ENCODE measurements around the gene CUL9. TPM values are rescaled to one million over a fixed set of nuclear protein-coding genes. Genes with fewer than 3 reads are reported as not detected.
A peak's percentile ranks its signal among the peaks of the same experiment; 100 is the strongest.

CUL9 gene
- total RNA-seq, 1 donor: 34.4 TPM

- Histone ChIP-seq H3K4me3 (ENCODE audit: insufficient read depth, low read length) (no peak overlapping the region), H3K27ac (ENCODE audit: low read depth, low read length) (no peak overlapping the region), H3K4me1 (ENCODE audit: insufficient read depth, low read length) (no peaks in the 10 kb centered on the region), H4K20me1 (ENCODE audit: insufficient read depth, low read length) (no peaks in the 10 kb centered on the region), H3K79me2 (ENCODE audit: insufficient read depth, low read length) (no peaks in the 10 kb centered on the region), H3K9me3 (ENCODE audit: low read depth, low read length) (no peaks in the 10 kb centered on the region), H2AFZ (ENCODE audit: low read length) (no peak overlapping the region), H3K36me3 (ENCODE audit: insufficient read depth, low read length) (no peaks in the 10 kb centered on the region), H3K4me2 (ENCODE audit: insufficient read depth, low read length) (no peak overlapping the region), H3K27me3 (ENCODE audit: insufficient read depth, low read length) (peaks cover 74% of the 10 kb centered on the region)
- no peak for TF ChIP-seq CTCF (IDR thresholded peaks at IDR 0.05; ENCODE audit: extremely low read depth, low read depth, low read length)
- peak; percentile 44 for DNase-seq (ENCODE audit: insufficient read length, low spot score, missing footprints)
These were observed 59.0 kb downstream of the CUL9 start for GRCh38 chr6:43240950-43241349.

GRCh38 chr6:43241446-43241845 lies 59.5 kb downstream of the CUL9 start:
- Histone ChIP-seq H3K9me3 (ENCODE audit: low read depth, low read length) (no peaks in the 10 kb centered on the region), H4K20me1 (ENCODE audit: insufficient read depth, low read length) (no peaks in the 10 kb centered on the region), H3K27me3 (ENCODE audit: insufficient read depth, low read length) (peaks cover 75% of the 10 kb centered on the region), H3K4me3 (ENCODE audit: insufficient read depth, low read length) (no peak overlapping the region), H3K4me2 (ENCODE audit: insufficient read depth, low read length) (no peak overlapping the region), H3K36me3 (ENCODE audit: insufficient read depth, low read length) (no peaks in the 10 kb centered on the region), H3K79me2 (ENCODE audit: insufficient read depth, low read length) (no peaks in the 10 kb centered on the region), H3K27ac (ENCODE audit: low read depth, low read length) (no peak overlapping the region), H3K4me1 (ENCODE audit: insufficient read depth, low read length) (no peaks in the 10 kb centered on the region), H2AFZ (ENCODE audit: low read length) (no peak overlapping the region)
- no peak for DNase-seq (ENCODE audit: insufficient read length, low spot score, missing footprints)
- TF ChIP-seq CTCF (IDR thresholded peaks at IDR 0.05; ENCODE audit: extremely low read depth, low read depth, low read length): no peak

GRCh38 chr6:43242908-43243663 lies 61.1 kb downstream of the CUL9 start, which contains the start of gene TTBK1:
TTBK1 (plus strand) TSS chr6:43243481; CDS start chr6:43246661, 3,180 bp downstream.
- no peak within 1 kb of the TSS for H3K4me2 ChIP-seq (ENCODE audit: insufficient read depth, low read length)
- H3K27me3 ChIP-seq (ENCODE audit: insufficient read depth, low read length): peaks cover 87% of the 10 kb centered on the region
- DNase-seq (ENCODE audit: insufficient read length, low spot score, missing footprints): peak; percentile 77
- peaks cover 6% of the 10 kb centered on the region for H3K4me1 ChIP-seq (ENCODE audit: insufficient read depth, low read length)
- H4K20me1 ChIP-seq (ENCODE audit: insufficient read depth, low read length): no peaks in the 10 kb centered on the region
- no peak within 1 kb of the TSS for H2AFZ ChIP-seq (ENCODE audit: low read length)
- H3K4me3 ChIP-seq (ENCODE audit: insufficient read depth, low read length): no peak within 1 kb of the TSS
- no peaks in the 10 kb centered on the region for H3K9me3 ChIP-seq (ENCODE audit: low read depth, low read length)
- no peaks in the 10 kb centered on the region for H3K36me3 ChIP-seq (ENCODE audit: insufficient read depth, low read length)
- no peak within 1 kb of the TSS for H3K27ac ChIP-seq (ENCODE audit: low read depth, low read length)
- TF ChIP-seq CTCF (IDR thresholded peaks at IDR 0.05; ENCODE audit: extremely low read depth, low read depth, low read length): no peak
- no peaks in the 10 kb centered on the region for H3K79me2 ChIP-seq (ENCODE audit: insufficient read depth, low read length)

- Histone ChIP-seq H3K4me1 (ENCODE audit: insufficient read depth, low read length) (peaks cover 6% of the 10 kb centered on the region), H3K4me3 (ENCODE audit: insufficient read depth, low read length) (no peak overlapping the region), H2AFZ (ENCODE audit: low read length) (no peak overlapping the region), H3K27me3 (ENCODE audit: insufficient read depth, low read length) (peaks cover 90% of the 10 kb centered on the region), H3K36me3 (ENCODE audit: insufficient read depth, low read length) (no peaks in the 10 kb centered on the region), H4K20me1 (ENCODE audit: insufficient read depth, low read length) (no peaks in the 10 kb centered on the region), H3K4me2 (ENCODE audit: insufficient read depth, low read length) (no peak overlapping the region), H3K79me2 (ENCODE audit: insufficient read depth, low read length) (no peaks in the 10 kb centered on the region), H3K27ac (ENCODE audit: low read depth, low read length) (no peak overlapping the region), H3K9me3 (ENCODE audit: low read depth, low read length) (no peaks in the 10 kb centered on the region)
- DNase-seq (ENCODE audit: insufficient read length, low spot score, missing footprints): peak; percentile 84
- TF ChIP-seq CTCF (IDR thresholded peaks at IDR 0.05; ENCODE audit: extremely low read depth, low read depth, low read length): no peak
These were observed 61.8 kb downstream of the CUL9 start for GRCh38 chr6:43243664-43244321.

Data from osteoblast (primary cell).